CD14-positive monocyte (primary cell): Measurements from ENCODE around the gene KLK10. TPM values are rescaled to one million over a fixed set of nuclear protein-coding genes. Genes with fewer than 3 reads are reported as not detected.

Experiments used
- DNase-seq, 3 donors: peaks; one replicate each; pipeline ENCODE4 v3.0.0-alpha.2; 2011 to 2022
- H2AFZ ChIP-seq: 2 replicates; pipeline ENCODE4 v1.6.0; 2012; ENCODE audit warnings: mild to moderate bottlenecking, low read depth, low read length, inconsistent platforms; ENCODE audit not compliant: insufficient read depth, poor library complexity, severe bottlenecking
- H3K27ac ChIP-seq, 2 donors: 1 replicate in 1 of 2; 2 replicates in 1 of 2; pipeline ENCODE4 v1.5.1; 2012 to 2013; ENCODE audit warnings: low read length in 2 of 2, control low read depth in 1 of 2, inconsistent platforms in 1 of 2, low read depth in 1 of 2, mild to moderate bottlenecking in 1 of 2
- H3K27me3 ChIP-seq, 2 donors: one replicate each; pipeline versions ENCODE4 v1.6.0 to v1.6.1; 2011 to 2013; ENCODE audit warnings: low read length in 2 of 2; ENCODE audit not compliant: control insufficient read depth in 2 of 2, insufficient read depth in 2 of 2
- H3K36me3 ChIP-seq, 2 donors: replicated peaks in 1 of 2; 1 replicate in 1 of 2; 2 replicates in 1 of 2; pipeline versions ENCODE4 v1.5.1 to v1.6.1; 2012 to 2013; ENCODE audit warnings: low read length in 2 of 2, control low read depth in 1 of 2, inconsistent platforms in 1 of 2, mild to moderate bottlenecking in 1 of 2; ENCODE audit not compliant: insufficient read depth in 2 of 2, control insufficient read depth in 1 of 2
- H3K4me1 ChIP-seq, 2 donors: 1 replicate in 1 of 2; 2 replicates in 1 of 2; pipeline versions ENCODE4 v1.5.1 to v1.6.1; 2012 to 2013; ENCODE audit warnings: low read length in 2 of 2, control low read depth in 1 of 2, inconsistent platforms in 1 of 2, mild to moderate bottlenecking in 1 of 2, moderate library complexity in 1 of 2; ENCODE audit not compliant: insufficient read depth in 2 of 2, control insufficient read depth in 1 of 2
- H3K4me2 ChIP-seq: replicated peaks from 2 replicates; pipeline ENCODE3; 2012; ENCODE audit warnings: low read length, moderate library complexity, mild to moderate bottlenecking; ENCODE audit not compliant: poor library complexity, severe bottlenecking; ENCODE audit errors: extremely low read depth
- H3K4me3 ChIP-seq, 3 experiments: fragments of 200-600 bp in 1 of 3; sonication (generic) in 1 of 3; replicated peaks in 1 of 3; 1 replicate in 2 of 3; 2 replicates in 1 of 3; pipeline ENCODE4 v1.5.1; 2011 to 2013; ENCODE audit warnings: low read length in 3 of 3, mild to moderate bottlenecking in 3 of 3, control low read depth in 2 of 3, low read depth in 2 of 3, inconsistent platforms in 1 of 3, moderate library complexity in 1 of 3
- H3K79me2 ChIP-seq: 2 replicates; pipeline ENCODE4 v1.6.0; 2012; ENCODE audit warnings: mild to moderate bottlenecking, control low read depth, inconsistent platforms, low read length, moderate library complexity; ENCODE audit not compliant: insufficient read depth
- H3K9ac ChIP-seq: 2 replicates; pipeline ENCODE4 v1.6.0; 2017; ENCODE audit warnings: low read length, mild to moderate bottlenecking; ENCODE audit not compliant: insufficient read depth, poor library complexity, severe bottlenecking
- H3K9me3 ChIP-seq, 2 donors: replicated peaks in 1 of 2; 1 replicate in 1 of 2; 2 replicates in 1 of 2; pipeline versions ENCODE4 v1.5.1 to v1.6.1; 2012 to 2013; ENCODE audit warnings: low read length in 2 of 2, control low read depth in 1 of 2; ENCODE audit not compliant: control insufficient read depth in 1 of 2, insufficient read depth in 1 of 2
- H4K20me1 ChIP-seq: 2 replicates; pipeline ENCODE4 v1.6.0; 2012; ENCODE audit warnings: mild to moderate bottlenecking, low read length, control low read depth, moderate library complexity; ENCODE audit not compliant: insufficient read depth
- H3K27ac Mint-ChIP-seq, 7 donors: one replicate each; pipeline ENCODE4 v1.8.0; 2020; ENCODE audit warnings: mild to moderate bottlenecking in 7 of 7, mixed read lengths in 7 of 7, moderate library complexity in 6 of 7, inconsistent platforms in 2 of 7
- H3K27me3 Mint-ChIP-seq, 3 donors: one replicate each; pipeline ENCODE4 v1.8.0; 2021 to 2022; ENCODE audit warnings: low read depth in 3 of 3, mild to moderate bottlenecking in 3 of 3, mixed read lengths in 3 of 3, moderate library complexity in 3 of 3, inconsistent platforms in 1 of 3
- H3K36me3 Mint-ChIP-seq, 2 donors: one replicate each; pipeline ENCODE4 v1.8.0; 2020; ENCODE audit warnings: mixed read lengths in 2 of 2, inconsistent platforms in 1 of 2, mild to moderate bottlenecking in 1 of 2
- H3K4me1 Mint-ChIP-seq: one replicate; pipeline ENCODE4 v1.8.0; 2020; ENCODE audit warnings: mild to moderate bottlenecking, mixed read lengths
- H3K4me3 Mint-ChIP-seq, 2 donors: one replicate each; pipeline ENCODE4 v1.8.0; 2020; ENCODE audit warnings: mild to moderate bottlenecking in 2 of 2, mixed read lengths in 2 of 2, moderate library complexity in 1 of 2
- H3K9me3 Mint-ChIP-seq, 7 donors: one replicate each; pipeline ENCODE4 v1.8.0; 2020 to 2022; ENCODE audit warnings: mixed read lengths in 7 of 7, mild to moderate bottlenecking in 6 of 7, moderate library complexity in 6 of 7, inconsistent platforms in 2 of 7
- WGBS: methylation state at CpG from one replicate; pipeline ENCODE4 v1.1.5; 2013; ENCODE audit warnings: missing lambda C conversion rate; ENCODE audit not compliant: insufficient coverage; 5-methylcytosine and 5-hydroxymethylcytosine counted together
- intact Hi-C, 2 donors: fragments of 100-400 bp; cut with micrococcal nuclease; formaldehyde crosslinking; loops; one replicate each; pipeline versions ENCODE4 v1.15.0 to v1.15.1; 2023
- polyA plus RNA-seq, 3 donors: library from polyadenylated mRNA; depleted of rRNA in 1 of 3; unstranded in 2 of 3; stranded (reverse) in 1 of 3; fragments of 300-500 nt in 2 of 3; fragments of >200 nt in 1 of 3; fragmentation: Illumina TruSeq in 2 of 3; gene quantifications; 1 replicate in 2 of 3; 2 replicates in 1 of 3; pipeline ENCODE4 v1.2.3, GENCODE V29; 2012 to 2021
- TF ChIP-seq, protein P1 (sequence below): fragments of 200-600 bp; IDR thresholded peaks from one replicate; pipeline ENCODE4 v1.8.0; 2022; ENCODE audit warnings: antibody characterized with exemption, mild to moderate bottlenecking

KLK10 gene
- polyA plus RNA-seq, 3 donors: not detected

DNA sequence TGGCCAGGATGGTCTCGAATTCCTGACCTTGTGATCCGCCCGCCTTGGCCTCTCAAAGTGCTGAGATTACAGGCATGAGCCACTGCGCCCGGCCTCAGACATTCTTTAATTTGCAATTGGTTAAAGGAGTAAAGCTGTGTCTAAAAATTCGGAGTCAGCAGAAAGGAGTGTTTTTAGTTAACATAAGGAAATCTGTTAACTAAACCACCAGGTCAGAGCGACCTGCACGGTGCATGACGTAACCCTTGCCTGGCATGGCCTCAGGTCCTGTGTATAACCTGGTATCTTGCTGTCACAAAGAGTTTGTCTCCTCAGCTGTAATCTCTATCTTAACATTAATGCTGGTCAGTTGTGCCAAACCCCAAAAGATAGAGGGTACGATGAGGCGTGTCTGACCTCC is 24.8 kb upstream of the KLK10 start:
- Histone ChIP-seq H3K4me1 (no peaks in the 10 kb centered on the region), H3K9me3 (no peaks in the 10 kb centered on the region), H3K9ac (no peak overlapping the region), H2AFZ (no peak overlapping the region), H3K27me3 (peaks cover 0 to 5% of the 10 kb centered on the region in 2 donors), H3K4me3 (no peak overlapping the region), H3K36me3 (no peaks in the 10 kb centered on the region), H3K4me2 (no peak overlapping the region), H3K79me2 (no peaks in the 10 kb centered on the region), H3K27ac (no peak overlapping the region), H4K20me1 (no peaks in the 10 kb centered on the region)
- Mint-ChIP-seq H3K4me3 (no peak overlapping the region), H3K27ac (no peak overlapping the region), H3K9me3 (peaks cover 0 to 17% (median 0%) of the 10 kb centered on the region in 7 donors), H3K4me1 (no peaks in the 10 kb centered on the region), H3K27me3 (peaks cover 8 to 23% (median 21%) of the 10 kb centered on the region in 3 donors), H3K36me3 (no peaks in the 10 kb centered on the region)
- TF ChIP-seq, protein P1, sequence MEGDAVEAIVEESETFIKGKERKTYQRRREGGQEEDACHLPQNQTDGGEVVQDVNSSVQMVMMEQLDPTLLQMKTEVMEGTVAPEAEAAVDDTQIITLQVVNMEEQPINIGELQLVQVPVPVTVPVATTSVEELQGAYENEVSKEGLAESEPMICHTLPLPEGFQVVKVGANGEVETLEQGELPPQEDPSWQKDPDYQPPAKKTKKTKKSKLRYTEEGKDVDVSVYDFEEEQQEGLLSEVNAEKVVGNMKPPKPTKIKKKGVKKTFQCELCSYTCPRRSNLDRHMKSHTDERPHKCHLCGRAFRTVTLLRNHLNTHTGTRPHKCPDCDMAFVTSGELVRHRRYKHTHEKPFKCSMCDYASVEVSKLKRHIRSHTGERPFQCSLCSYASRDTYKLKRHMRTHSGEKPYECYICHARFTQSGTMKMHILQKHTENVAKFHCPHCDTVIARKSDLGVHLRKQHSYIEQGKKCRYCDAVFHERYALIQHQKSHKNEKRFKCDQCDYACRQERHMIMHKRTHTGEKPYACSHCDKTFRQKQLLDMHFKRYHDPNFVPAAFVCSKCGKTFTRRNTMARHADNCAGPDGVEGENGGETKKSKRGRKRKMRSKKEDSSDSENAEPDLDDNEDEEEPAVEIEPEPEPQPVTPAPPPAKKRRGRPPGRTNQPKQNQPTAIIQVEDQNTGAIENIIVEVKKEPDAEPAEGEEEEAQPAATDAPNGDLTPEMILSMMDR: no peak
- 100% methylated on average over 4 of the region's 11 CpGs for WGBS
- intact Hi-C loops: no loop called here
- DNase-seq: no peak

DNA sequence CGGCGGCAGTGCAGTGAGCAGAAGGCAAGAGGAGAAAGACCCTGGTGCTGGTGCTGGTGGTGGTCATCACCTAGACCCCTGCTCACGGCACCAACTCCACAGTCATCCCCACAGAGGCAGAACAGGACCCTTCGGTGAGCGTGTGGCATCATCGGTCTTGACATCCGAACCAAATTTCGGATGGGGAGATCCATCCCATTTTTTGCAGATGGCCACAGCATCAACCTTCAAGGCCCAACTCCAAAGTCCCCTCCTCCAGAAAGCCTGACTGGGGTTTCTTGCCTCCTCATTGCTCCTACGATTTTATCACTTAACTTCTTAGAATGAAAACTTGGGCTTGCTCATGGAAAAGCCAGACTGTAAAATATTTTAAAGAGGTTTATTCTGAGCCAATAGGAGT is 24.0 kb upstream of the KLK10 start:
- Mint-ChIP-seq H3K9me3 (peaks cover 0 to 13% (median 0%) of the 10 kb centered on the region in 7 donors), H3K36me3 (no peaks in the 10 kb centered on the region), H3K4me1 (no peaks in the 10 kb centered on the region), H3K27me3 (peaks cover 8 to 22% (median 15%) of the 10 kb centered on the region in 3 donors), H3K27ac (no peak overlapping the region), H3K4me3 (no peak overlapping the region)
- Histone ChIP-seq H3K9me3 (no peaks in the 10 kb centered on the region), H3K4me3 (no peak overlapping the region), H3K27me3 (peaks cover 0 to 5% of the 10 kb centered on the region in 2 donors), H3K36me3 (no peaks in the 10 kb centered on the region), H2AFZ (no peak overlapping the region), H3K4me1 (no peaks in the 10 kb centered on the region), H3K79me2 (no peaks in the 10 kb centered on the region), H3K27ac (no peak overlapping the region), H4K20me1 (no peaks in the 10 kb centered on the region), H3K9ac (no peak overlapping the region), H3K4me2 (no peak overlapping the region)
- 92% methylated on average over 5 of the region's 9 CpGs for WGBS
- no peak for DNase-seq
- TF ChIP-seq, protein P1: no peak
- intact Hi-C loops: no loop called here
